NCI-H345 treated with DMSO at 0.1 percent for 48 hours (cell line): ENCODE results near the gene TOM1.
"Not testable (repeated sequence)": the region's sequence is repeated elsewhere in the genome, so short reads cannot be mapped to it uniquely, and the experiment has no call there.

Experiments
- DNase-seq: peaks from one replicate; lab custom pipeline; 2025; ENCODE audit not compliant: unreplicated experiment; lab: John Stamatoyannopoulos, UW

Gene TOM1

GRCh38 chr22:35393116-35394010 is 93.7 kb downstream of the TOM1 start:
- no peak for DNase-seq

GRCh38 chr22:35394011-35394312 is 94.3 kb downstream of the TOM1 start:
- DNase-seq = no peak

- no peak for DNase-seq
These were observed 95.3 kb downstream of the TOM1 start for GRCh38 chr22:35394810-35395563.

- DNase-seq = not testable (repeated sequence)
These were observed 96.9 kb downstream of the TOM1 start for GRCh38 chr22:35396622-35397021.

- no peak for DNase-seq
These were observed 97.6 kb downstream of the TOM1 start for GRCh38 chr22:35397095-35397904.
